ENCODE data around the gene TMEM164. TPM values are rescaled to one million over a fixed set of nuclear protein-coding genes. Genes with fewer than 3 reads are reported as not detected.

TMEM164 gene
- total RNA-seq, 6 experiments from 2014 or later: 8.5 to 12.5 (median 9.6) TPM

DNA sequence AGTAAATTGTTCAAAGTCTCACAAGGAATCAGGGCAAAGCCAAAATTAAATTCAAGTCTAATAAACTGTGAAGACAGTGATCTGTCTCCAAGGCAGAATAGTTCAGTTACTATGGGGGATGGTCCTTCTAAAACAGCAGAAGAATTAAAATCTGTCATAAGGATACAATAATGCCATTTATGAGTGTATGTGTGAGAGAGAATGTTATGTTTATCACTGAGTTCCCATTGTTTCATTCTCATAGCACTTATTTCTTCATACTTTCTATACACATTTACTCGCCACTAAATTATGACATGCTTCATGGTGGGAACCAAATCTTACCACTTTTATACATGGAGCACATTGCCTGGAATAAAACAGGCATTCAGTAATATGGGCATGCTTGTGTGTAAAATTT lies 212.5 kb downstream of the TMEM164 start:
- H3K4me1 Mint-ChIP-seq (ENCODE audit: low read depth): peaks cover 48% of the 10 kb centered on the region
- H3K4me3 Mint-ChIP-seq: no peak overlapping the region
- no peaks in the 10 kb centered on the region; the same call in 1 of the 2 replicates for H3K27me3 Mint-ChIP-seq (ENCODE audit: insufficient read depth)
- H3K36me3 Mint-ChIP-seq (ENCODE audit: low read depth): peaks cover 5% of the 10 kb centered on the region; the same call in 1 of the 2 replicates
- no peak overlapping the region for H3K27ac Mint-ChIP-seq
- no peaks in the 10 kb centered on the region for H3K9me3 Mint-ChIP-seq
- no peak for DNase-seq
- TF ChIP-seq, protein P1, sequence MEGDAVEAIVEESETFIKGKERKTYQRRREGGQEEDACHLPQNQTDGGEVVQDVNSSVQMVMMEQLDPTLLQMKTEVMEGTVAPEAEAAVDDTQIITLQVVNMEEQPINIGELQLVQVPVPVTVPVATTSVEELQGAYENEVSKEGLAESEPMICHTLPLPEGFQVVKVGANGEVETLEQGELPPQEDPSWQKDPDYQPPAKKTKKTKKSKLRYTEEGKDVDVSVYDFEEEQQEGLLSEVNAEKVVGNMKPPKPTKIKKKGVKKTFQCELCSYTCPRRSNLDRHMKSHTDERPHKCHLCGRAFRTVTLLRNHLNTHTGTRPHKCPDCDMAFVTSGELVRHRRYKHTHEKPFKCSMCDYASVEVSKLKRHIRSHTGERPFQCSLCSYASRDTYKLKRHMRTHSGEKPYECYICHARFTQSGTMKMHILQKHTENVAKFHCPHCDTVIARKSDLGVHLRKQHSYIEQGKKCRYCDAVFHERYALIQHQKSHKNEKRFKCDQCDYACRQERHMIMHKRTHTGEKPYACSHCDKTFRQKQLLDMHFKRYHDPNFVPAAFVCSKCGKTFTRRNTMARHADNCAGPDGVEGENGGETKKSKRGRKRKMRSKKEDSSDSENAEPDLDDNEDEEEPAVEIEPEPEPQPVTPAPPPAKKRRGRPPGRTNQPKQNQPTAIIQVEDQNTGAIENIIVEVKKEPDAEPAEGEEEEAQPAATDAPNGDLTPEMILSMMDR (IDR thresholded peaks at IDR 0.05): no peak

DNA sequence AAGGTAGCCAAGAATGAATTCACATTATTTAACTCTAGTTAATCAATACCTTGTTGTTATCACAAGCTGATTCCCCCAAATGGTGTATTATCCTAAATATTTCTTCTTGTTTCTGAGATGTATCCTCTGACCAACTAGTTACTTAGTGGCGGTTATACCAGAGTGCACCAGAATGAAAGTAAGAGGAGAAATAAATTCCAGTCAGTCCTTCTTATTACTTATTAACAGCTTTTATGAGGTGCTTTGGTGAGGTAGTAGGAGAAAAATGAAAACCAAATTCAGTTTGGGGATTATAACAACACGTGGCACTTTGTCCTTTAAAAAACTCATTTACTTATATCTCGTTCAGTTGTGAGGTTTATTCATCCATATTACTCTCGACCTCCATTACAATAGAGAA lies 213.1 kb downstream of the TMEM164 start:
- H3K36me3 Mint-ChIP-seq (ENCODE audit: low read depth): peaks cover 5% of the 10 kb centered on the region; the same call in 1 of the 2 replicates
- no peak overlapping the region for H3K27ac Mint-ChIP-seq
- H3K4me1 Mint-ChIP-seq (ENCODE audit: low read depth): peaks cover 46% of the 10 kb centered on the region
- DNase-seq: no peak
- TF ChIP-seq, protein P1 (IDR thresholded peaks at IDR 0.05): no peak
- no peak overlapping the region for H3K4me3 Mint-ChIP-seq
- no peaks in the 10 kb centered on the region for H3K27me3 Mint-ChIP-seq (ENCODE audit: insufficient read depth)
- H3K9me3 Mint-ChIP-seq: no peaks in the 10 kb centered on the region

DNA sequence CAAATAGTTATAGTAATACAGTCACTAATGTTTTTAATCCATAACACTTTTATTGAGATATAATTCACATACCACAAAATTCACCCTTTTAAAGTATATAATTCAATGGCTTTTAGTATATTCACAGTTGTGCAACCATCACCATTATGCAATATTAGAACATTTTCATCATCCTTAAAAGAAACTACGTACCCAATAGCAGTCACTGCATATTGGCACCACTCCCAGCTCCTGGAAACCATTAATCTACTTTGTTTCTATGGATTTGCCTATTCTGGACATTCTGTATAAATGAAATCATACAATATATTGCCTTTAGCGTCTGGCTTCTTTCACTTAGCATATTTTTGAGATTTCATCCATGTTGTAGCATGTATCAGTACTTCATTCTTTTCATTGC lies 215.7 kb downstream of the TMEM164 start:
- H3K36me3 Mint-ChIP-seq (ENCODE audit: low read depth): peaks cover 5% of the 10 kb centered on the region; the same call in 1 of the 2 replicates
- no peaks in the 10 kb centered on the region for H3K27me3 Mint-ChIP-seq (ENCODE audit: insufficient read depth)

DNA sequence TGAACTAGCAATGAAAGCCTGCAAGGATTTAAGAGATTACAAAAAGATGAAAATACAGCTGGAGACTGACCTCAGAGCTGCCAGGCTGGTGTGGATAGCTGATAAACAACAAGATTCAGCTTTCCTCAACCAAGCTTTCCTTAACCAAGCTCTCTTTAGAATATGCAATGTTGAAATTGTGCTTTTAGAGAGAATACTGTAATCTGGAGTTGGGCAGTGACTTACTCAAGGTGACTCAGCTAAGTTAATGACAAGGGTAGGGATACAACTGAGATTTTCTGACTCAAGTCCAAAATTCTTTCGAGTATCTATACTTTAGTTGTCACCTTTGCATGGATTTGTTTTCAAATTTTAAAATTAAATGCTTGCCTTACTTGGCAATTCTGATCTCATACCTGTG lies 217.0 kb downstream of the TMEM164 start:
- H3K4me1 Mint-ChIP-seq (ENCODE audit: low read depth): peaks cover 45% of the 10 kb centered on the region
- H3K27ac Mint-ChIP-seq: peak overlapping the region; percentile 61
- no peaks in the 10 kb centered on the region for H3K27me3 Mint-ChIP-seq (ENCODE audit: insufficient read depth)
- H3K36me3 Mint-ChIP-seq (ENCODE audit: low read depth): peaks cover 5% of the 10 kb centered on the region; the same call in 1 of the 2 replicates
- peak overlapping the region; percentile 58 for H3K4me3 Mint-ChIP-seq
- DNase-seq: peak; percentile 35
- TF ChIP-seq, protein P1 (IDR thresholded peaks at IDR 0.05): no peak
- no peaks in the 10 kb centered on the region for H3K9me3 Mint-ChIP-seq

More for the DNA sequence above, 215.7 kb downstream of the TMEM164 start:
- Mint-ChIP-seq H3K9me3 (no peaks in the 10 kb centered on the region), H3K4me1 (ENCODE audit: low read depth) (peaks cover 45% of the 10 kb centered on the region), H3K4me3 (no peak overlapping the region), H3K27ac (no peak overlapping the region)
- TF ChIP-seq, protein P1 (IDR thresholded peaks at IDR 0.05): no peak
- no peak for DNase-seq

DNA sequence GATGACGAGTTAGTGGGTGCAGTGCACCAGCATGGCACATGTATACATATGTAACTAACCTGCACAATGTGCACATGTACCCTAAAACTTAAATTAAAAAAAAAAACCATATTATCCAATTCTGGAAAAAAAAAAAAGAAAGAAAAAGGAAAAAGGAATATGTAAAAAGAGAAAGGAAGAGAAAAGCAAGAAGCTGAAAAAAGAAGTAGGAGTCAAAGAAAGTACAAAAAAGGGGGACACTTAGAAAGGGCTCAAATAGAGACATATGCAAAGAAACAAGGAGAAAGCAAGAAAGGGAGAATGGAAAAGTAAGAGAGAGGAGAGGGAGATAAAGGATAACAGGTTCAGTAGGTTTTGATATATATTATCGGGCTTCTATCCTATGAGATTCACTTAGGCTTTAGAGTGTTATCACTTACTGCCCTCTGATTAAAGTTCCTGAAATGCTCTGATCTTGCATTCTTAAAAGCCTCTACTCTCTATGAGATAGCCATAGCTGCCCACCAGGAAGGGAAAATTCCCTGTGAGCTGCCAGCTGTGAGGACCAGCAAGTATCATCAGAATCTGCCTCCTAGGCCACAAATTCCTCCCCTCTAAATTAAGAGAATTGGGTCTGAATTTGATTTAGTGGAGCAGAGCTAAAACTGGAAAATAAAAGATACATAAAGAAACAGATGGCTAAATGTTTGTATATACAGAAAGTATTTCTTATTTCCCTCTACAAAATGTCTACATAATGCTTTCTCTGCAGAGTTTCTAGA lies 219.8 kb downstream of the TMEM164 start:
- Mint-ChIP-seq H3K4me1 (ENCODE audit: low read depth) (peaks cover 42% of the 10 kb centered on the region), H3K27ac (no peak overlapping the region), H3K9me3 (no peaks in the 10 kb centered on the region), H3K36me3 (ENCODE audit: low read depth) (no peaks in the 10 kb centered on the region), H3K4me3 (no peak overlapping the region), H3K27me3 (ENCODE audit: insufficient read depth) (no peaks in the 10 kb centered on the region)
- TF ChIP-seq, protein P1 (IDR thresholded peaks at IDR 0.05): no peak
- DNase-seq: no peak

All from HFFc6 (cell line).